Retina (tissue), 1 donor: ENCODE data around the gene CAPN1.
"Not testable (repeated sequence)": the region's sequence is repeated elsewhere in the genome, so short reads cannot be mapped to it uniquely, and the experiment has no call there.

Source experiments
- DNase-seq: peaks from one replicate; pipeline ENCODE4 v3.0.0-alpha.2; 2016

The CAPN1 gene

GRCh38 chr11:65181569-65182257 is at the start of gene CAPN1:
TSS of gene CAPN1 (plus strand) at chr11:65181928. CDS start at chr11:65182702, 774 bp downstream.
- peak; percentile 78 for DNase-seq

- DNase-seq, result no peak
Measured at GRCh38 chr11:65132238-65132987, 49.3 kb upstream of the CAPN1 start.

- no peak for DNase-seq
Measured at GRCh38 chr11:65132988-65133700, 48.6 kb upstream of the CAPN1 start.

GRCh38 chr11:65133724-65134123 is 48.0 kb upstream of the CAPN1 start:
- DNase-seq, result no peak

- peak; percentile 99 for DNase-seq
Measured at GRCh38 chr11:65134240-65134951, 47.3 kb upstream of the CAPN1 start, which contains the start of gene SYVN1. TSS of gene SYVN1 (minus strand) at chr11:65134519. CDS start at chr11:65133601, 918 bp downstream.

- no peak for DNase-seq
Measured at GRCh38 chr11:65134952-65135632, 46.6 kb upstream of the CAPN1 start.

GRCh38 chr11:65135633-65136145 is 46.0 kb upstream of the CAPN1 start:
- DNase-seq, result no peak

GRCh38 chr11:65136515-65137096 is 45.1 kb upstream of the CAPN1 start:
- DNase-seq, result no peak

GRCh38 chr11:65141896-65142494 is 39.7 kb upstream of the CAPN1 start:
- no peak for DNase-seq

GRCh38 chr11:65147352-65148075 is 34.2 kb upstream of the CAPN1 start:
- DNase-seq, result no peak

GRCh38 chr11:65148657-65149056 is 33.1 kb upstream of the CAPN1 start:
- DNase-seq, result no peak

- not testable (repeated sequence) for DNase-seq
Measured at GRCh38 chr11:65150131-65150508, 31.6 kb upstream of the CAPN1 start.

- no peak for DNase-seq
Measured at GRCh38 chr11:65150509-65151299, 31.0 kb upstream of the CAPN1 start.

GRCh38 chr11:65151331-65151899 is 30.3 kb upstream of the CAPN1 start:
- DNase-seq, result no peak

- DNase-seq, result no peak
Measured at GRCh38 chr11:65152122-65152521, 29.6 kb upstream of the CAPN1 start.

GRCh38 chr11:65156256-65156655 is 25.5 kb upstream of the CAPN1 start:
- no peak for DNase-seq

- DNase-seq, result no peak
Measured at GRCh38 chr11:65156926-65157325, 24.8 kb upstream of the CAPN1 start.

GRCh38 chr11:65157336-65157735 is 24.4 kb upstream of the CAPN1 start:
- no peak for DNase-seq

GRCh38 chr11:65159012-65159411 is 22.7 kb upstream of the CAPN1 start:
- no peak for DNase-seq
